ENCODE measurements around the gene HLA-B.
"Not testable (repeated sequence)": the region's sequence is repeated elsewhere in the genome, so short reads cannot be mapped to it uniquely, and the experiment has no call there.

DNA sequence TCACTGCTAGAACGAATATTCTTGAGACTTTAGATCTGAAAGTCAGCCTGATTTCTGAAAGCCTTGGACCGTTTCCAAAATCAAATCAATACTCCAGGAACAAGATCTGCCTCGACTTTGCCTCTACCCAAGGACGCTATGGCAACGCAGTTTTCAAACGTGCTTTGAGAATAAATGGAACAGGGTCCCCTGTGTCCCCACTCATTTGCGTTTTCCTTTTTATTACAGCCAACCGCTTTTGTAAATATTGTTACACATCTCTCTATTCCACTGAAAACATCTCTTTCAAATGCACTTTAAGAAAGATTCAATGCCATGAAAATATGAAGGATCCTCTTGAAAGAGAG is 40.1 kb upstream of the HLA-B start:
- not testable (repeated sequence) for TF ChIP-seq YY1 (IDR thresholded peaks at IDR 0.05; ENCODE audit: insufficient read depth, insufficient read length); ZNF274 (IDR thresholded peaks at IDR 0.05; ENCODE audit: low read depth, low read length)

All from NT2/D1 (cell line).